Effector CD4-positive, alpha-beta T cell (primary cell): ENCODE data around the gene DPH1.

Experiments
- DNase-seq: peaks from one replicate; pipeline ENCODE4 v3.0.0-alpha.2; 2020

Gene DPH1

DNA sequence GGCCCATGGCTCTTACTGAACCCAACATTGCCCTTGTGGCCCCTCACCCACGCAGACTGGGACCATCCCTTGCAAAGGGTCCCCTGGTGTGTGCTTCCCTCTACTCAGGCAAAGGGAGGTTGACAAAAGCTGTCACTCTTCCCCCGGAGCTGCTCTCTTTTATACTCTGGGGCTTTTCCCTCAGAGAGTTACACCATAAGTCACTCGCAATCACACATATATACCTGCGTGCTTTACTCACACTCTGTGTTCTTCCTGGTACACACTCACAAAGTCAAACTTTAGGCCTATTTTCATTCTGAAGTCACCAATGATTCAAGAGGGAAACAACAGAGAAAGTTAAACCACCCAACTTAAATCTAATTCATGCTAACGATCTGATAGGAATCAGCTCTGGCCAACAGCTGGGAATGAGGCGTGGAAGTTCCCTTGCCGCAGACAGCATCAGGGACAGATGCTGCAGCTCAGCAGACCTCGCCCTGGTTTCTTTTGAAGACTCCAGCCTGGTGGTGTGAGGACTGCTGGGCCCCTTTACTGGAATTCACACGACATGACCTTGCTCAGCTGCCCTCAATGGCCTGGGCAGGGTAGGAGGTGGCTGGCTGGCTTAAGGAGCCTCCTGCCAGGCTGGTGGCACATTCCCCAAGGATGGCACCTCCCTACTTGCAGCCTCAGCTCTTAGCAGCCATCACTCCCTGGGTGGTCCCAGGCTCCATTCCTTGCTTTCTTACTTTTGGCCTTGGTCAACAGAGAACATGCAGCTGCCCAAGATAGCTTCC lies 52.2 kb downstream of the DPH1 start:
- no peak for DNase-seq

DNA sequence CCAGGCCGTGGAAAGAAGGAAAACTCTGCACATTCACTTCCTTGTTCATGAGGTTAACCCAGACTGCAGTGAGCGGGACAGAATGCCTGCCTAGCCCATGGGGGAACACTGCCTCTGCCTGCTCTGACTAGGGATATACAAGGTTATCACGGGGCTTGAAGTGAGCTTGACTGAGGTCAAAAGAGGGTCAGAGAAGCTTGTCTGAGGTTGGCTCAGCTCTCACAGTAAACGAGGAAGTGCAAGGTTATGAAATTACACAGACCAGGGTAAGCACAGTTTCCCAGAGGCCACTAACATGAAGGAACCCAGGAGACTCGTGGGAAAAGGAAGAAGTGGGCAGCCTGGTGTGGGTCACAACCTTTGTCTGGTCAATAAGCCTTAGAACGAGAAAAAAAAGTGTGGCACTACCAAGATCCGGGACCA lies 53.7 kb downstream of the DPH1 start:
- no peak for DNase-seq

DNA sequence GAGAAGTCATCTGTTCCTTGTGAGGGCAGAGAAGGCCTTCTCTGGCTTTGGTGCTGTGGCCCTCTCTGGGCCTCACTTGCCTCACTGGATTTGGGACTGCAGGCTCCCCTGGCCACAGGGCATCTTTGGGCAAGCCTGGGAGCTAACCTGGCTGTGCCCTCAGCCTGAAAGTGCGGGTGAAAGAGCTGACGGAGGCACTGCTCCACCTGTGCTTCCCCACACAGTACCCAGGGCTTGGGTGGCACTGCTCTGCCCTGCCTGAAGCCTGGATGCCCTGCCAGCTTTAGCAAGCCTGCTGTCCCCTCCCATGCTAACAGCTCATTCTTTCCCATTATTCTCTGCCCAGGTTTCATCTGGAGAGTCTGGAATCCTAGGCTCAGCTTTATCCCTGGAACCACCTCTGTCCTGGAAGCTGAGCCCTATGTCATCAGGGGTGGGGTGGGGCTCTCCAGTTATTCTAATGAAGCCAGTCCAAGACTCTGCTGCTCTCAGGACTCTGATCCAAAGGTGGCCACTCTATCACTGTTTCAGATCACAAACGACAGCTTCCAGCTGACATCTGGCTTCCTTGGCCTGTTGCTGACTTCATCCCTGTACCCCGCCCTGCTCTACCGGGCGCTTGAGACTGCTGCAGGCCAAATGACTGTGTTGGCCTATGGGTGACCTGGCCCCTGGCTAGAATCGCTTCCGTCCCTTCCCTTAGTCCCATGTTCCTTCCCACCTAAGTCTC lies 54.2 kb downstream of the DPH1 start:
- no peak for DNase-seq

DNA sequence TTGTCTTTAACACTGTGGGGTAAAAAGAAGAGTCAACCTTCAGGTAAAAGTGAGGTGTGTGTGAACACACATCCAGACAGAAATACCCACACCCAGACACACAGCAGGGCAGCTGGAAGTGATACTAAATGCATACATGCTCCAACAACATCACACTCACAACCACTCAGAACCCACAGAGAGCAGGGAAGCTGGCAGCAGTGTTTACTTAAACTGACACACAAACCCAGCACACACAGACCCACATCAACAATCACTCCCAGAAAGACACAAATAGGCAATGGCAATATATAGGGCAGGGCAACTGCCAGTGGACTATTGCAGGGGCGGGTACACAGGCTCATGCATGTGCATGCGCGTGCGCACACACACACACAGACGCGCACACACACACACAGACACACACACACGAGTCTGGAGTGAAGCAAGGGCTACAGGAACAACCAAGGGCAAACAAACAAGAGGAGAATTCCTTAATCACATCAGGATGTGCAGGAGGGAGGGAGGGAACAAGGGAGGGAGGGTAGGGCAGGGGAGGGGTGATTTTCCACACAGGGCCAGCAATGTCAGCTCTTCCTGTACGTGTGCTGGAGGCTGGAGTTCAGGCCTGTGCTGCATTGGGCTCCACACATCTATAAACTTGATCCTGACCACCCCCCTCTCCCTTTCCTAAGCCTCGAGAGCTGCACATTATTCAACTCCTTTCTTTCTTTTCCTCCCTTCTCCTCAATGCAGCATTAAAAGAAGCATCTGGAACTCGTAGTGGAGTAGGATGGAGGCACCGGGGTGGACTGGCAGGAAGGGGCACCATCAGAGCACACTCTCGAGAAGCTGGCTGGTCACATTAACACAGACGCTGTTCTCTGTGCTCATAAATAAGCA lies 55.1 kb downstream of the DPH1 start:
- no peak for DNase-seq

GRCh38 chr17:2085648-2085949 lies 55.6 kb downstream of the DPH1 start:
- DNase-seq, result no peak

- DNase-seq, result no peak
Measured at GRCh38 chr17:2086306-2086705, 56.4 kb downstream of the DPH1 start.

GRCh38 chr17:2087597-2088211 lies 57.8 kb downstream of the DPH1 start:
- DNase-seq, result no peak

- DNase-seq, result no peak
Measured at GRCh38 chr17:2089021-2089422, 59.1 kb downstream of the DPH1 start.

DNA sequence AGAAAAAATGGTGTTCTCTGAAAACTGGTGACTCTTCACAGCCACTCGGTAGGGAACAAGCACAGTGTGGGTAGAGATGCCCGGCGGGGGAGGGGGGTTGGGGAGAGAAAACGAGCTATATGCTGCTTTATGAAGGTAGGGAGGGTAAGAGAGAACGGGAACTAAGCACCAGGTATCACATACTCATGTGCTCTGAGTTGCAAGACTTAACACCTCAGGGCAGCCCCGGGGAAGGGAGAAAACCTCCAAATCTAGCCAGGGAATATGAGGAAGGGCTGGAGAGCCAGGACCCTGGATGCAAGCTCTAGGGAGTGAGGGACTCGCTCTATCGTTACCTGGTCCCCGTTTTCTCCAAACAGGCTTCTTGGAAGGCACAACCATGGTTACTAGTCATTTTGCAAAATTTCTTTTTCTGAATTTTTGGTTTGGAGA lies 60.3 kb downstream of the DPH1 start:
- no peak for DNase-seq

GRCh38 chr17:2090804-2091534 lies 61.0 kb downstream of the DPH1 start:
- DNase-seq, result no peak

DNA sequence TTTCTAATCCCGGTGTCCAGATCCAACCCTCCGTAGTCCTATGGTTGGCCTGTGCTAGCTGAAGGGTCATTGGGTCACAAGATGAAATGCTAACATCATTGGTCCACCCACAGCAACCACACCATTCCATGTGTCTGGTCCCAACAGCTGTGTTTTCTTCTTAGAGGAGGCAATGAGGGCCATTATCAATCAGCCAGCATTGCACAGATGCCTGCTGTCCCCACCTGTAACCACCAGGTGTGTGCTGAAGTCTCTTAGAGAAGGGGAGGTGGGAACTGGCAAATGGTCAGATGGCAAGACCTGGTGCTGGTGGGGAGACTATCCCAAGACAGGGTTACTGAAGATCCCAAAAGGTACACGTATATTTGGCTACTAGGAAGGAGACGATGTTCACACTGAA lies 62.3 kb downstream of the DPH1 start:
- no peak for DNase-seq

GRCh38 chr17:2093349-2093748 lies 63.4 kb downstream of the DPH1 start:
- no peak for DNase-seq
